GM12891 (cell line): ENCODE measurements around the gene UNC13C.

Experiments used
- POLR2A ChIP-seq: IDR thresholded peaks from 2 replicates; pipeline ENCODE4 v1.6.1; 2011; ENCODE audit warnings: low read depth, low read length, control low read depth
- POLR2AphosphoS5 ChIP-seq: IDR thresholded peaks from 2 replicates; pipeline ENCODE4 v1.6.1; 2011; ENCODE audit warnings: low read depth, low read length, control low read depth

GRCh38 chr15:54345301-54345700, 367.1 kb downstream of the UNC13C start:
- TF ChIP-seq POLR2AphosphoS5 = no peak
- TF ChIP-seq POLR2A = no peak
